HG02678 (cell line): ENCODE data around the gene PSMC5.
"Not testable (repeated sequence)": the region's sequence is repeated elsewhere in the genome, so short reads cannot be mapped to it uniquely, and the experiment has no call there.

ENCODE experiments used
- ATAC-seq: cut with Tn5 transposase; IDR thresholded peaks from one replicate; pipeline ENCODE4 v1.9.1; 2021; ENCODE audit warnings: mild to moderate bottlenecking, moderate library complexity; ENCODE audit not compliant: unreplicated experiment

PSMC5 gene

DNA sequence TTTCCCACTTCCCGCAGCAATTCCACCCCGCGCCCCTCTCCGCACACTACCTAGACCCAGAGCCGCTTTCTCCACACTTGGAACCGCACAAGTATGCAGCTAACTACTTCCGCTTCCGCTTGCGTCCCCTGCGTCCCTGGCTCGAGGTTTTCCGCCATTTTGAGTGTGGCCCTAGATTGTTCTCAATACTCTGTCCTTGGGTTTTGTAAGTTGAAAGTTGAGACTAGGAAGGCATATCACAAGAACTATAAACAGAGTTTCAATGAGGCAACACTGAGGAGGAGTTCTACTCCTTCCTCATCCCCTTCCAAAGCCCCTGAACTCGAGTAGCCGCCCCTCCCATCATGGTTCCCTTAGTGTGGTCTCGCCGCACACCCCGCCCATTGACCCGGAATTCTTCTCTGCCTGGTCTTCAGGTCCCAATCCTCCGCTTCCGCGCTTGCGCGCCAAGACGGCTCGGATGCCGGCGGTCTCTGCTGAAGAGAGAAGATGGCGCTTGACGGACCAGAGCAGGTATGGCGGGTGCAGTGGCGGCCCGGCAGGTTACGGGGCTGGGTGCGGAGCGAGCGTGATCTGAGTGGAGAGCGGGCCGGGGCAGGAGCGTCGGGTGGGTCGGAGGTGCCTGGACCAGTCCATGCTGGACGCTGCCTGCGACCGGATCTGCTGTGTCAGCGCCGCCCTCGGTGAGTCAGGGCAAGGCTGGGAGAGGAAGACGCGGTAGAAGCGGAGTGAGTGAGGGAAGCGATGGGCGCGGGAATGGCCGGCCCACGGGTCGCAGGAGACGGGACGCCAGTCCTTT, at the start of gene PSMC5, which contains the start of gene FTSJ3:
PSMC5 (plus strand) TSS at position 430 of the 799 bp plus-strand sequence; CDS start at position 490, 60 bp downstream.
FTSJ3 (minus strand) TSS at position 662 of the 799 bp plus-strand sequence. CDS start 761 bp downstream, outside the sequence.
- peak; percentile 85 for ATAC-seq

DNA sequence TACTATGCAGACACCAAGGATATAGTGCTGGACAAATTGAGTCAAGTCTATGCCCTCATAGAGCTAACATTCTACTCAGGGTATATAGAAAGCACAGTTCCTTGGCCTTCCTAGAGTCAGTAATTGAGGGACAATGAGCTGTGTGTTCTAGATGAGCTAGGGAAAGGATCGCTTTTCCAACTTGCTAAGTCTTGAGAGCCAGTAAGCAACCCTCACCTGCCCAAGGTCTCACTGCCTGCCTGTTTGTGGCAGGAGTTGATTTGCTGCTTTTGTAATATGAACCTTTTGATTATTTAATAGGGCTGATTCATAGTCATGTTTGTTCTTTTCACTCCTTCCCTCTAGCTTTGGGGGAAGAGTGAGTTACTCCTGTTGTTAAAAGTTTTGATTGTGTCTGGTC, 46.7 kb upstream of the PSMC5 start:
- no peak for ATAC-seq

DNA sequence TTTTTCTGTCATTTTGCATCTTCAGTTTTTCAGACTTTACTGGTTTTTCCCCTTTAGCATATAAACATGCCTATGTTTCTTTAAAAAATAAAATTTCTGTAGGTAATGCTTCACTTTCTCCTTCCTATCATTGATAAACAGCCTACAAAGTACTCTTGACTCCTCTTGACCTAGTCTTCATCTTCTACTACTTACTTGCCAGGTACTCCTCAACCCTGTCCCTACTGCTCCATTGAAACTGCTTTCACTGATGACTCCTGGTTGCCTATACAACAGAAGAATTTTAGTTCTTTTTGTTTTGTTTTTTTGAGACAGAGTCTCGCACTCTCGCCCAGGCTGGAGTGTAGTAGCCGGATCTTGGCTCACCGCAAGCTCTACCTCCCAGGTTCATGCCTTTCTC, 46.3 kb upstream of the PSMC5 start:
- ATAC-seq = no peak

DNA sequence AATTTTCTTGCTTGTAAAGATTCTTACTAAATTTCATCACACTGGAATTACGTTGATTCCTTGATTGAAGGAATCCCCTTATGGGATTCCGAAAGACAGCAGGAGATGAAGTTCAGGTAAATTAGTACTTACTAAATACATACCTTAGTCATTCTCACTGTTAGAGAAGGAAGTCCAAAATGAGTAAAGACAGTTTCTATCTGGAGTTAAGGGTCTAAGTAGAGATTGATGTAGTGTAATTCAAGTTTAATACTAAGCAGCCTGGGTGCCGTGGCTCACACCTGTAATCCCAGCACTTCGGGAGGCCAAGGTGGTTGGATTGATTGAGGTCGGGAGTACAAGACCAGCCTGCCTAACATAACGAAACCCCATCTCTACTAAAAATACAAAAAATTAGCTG, 43.7 kb upstream of the PSMC5 start:
- ATAC-seq = no peak

DNA sequence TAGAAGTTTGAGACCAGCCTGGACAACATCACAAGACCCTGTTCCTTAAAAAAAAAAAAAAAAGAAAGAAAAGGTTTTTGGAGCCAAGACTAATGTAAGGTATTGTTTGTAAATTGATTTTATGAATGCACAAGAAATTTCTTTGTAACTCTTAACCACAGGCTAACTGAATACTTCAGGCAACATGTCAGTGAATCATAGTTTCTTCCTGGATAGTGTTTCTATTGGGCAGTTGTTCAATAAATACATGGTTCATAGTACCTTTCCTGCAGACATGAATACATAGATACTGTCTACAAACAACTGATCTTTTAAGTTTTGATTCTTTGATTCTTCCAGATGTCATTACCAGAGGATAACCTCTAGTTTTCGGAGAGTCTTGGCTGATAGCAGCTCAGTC, 41.7 kb upstream of the PSMC5 start:
- no peak for ATAC-seq

DNA sequence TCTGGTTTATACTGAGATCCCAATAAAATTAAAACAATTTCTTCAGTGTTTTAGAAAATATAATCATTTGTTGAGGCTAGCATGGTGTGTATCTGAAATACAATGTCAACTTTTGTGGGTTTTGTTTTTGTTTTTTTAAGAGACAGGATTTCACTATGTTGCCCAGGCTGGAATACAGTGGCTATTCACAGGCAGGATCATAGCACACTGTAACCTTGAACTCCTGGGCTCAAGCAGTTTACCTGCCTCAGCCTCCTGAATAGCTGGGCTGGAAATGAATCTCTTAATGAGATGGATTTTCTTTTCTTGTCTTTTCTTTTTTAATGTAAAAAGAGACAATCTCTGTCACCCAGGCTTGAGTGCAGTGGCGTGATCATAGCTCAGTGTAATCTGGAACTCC, 41.1 kb upstream of the PSMC5 start:
- ATAC-seq = no peak

DNA sequence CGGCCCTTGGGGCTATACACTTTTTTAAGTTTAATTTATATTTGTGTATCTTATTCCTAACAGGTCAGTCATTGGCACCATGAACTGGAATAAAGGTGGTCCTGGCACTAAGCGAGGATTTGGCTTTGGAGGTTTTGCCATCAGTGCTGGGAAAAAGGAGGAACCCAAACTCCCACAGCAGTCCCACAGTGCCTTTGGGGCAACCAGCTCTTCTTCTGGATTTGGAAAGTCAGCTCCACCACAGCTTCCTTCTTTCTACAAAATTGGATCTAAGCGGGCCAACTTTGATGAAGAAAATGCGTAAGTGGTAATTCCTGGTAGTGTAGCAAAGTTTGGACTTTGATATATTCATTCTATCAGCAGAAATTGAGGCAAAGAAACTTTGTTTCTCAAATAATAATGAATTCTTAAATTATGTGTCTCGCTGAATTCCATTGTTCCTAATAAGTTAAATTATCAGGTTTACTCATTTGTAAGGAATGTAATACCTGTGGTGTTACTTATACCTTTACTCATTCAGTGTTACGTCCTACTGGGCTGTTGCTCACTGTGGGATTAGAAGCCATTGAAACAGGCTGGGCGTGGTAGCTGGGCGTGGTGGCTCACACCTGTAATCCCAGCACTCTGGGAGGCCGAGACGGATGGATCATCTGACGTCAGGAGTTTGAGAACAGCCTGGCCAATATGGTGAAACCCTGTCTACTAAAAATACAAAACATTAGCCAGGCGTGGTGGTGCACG, 40.1 kb upstream of the PSMC5 start:
- ATAC-seq = no peak

DNA sequence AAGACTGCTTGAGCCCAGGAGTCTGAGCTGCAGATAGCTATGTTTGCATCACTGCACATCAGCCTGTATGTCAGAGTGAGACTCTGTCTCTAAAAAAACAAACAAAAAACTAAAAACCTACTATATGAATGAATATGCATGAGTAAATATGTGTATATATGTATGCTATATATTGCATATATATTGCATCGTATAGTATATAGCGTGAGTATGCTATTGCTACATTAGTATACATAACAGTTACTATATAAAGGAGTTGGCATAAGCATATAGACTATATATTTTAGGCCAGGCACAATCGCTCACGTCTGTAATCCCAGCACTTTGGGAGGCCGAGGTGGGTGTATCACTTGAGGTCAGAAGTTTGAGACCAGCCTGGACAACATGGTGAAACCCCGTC, 37.2 kb upstream of the PSMC5 start:
- no peak for ATAC-seq

DNA sequence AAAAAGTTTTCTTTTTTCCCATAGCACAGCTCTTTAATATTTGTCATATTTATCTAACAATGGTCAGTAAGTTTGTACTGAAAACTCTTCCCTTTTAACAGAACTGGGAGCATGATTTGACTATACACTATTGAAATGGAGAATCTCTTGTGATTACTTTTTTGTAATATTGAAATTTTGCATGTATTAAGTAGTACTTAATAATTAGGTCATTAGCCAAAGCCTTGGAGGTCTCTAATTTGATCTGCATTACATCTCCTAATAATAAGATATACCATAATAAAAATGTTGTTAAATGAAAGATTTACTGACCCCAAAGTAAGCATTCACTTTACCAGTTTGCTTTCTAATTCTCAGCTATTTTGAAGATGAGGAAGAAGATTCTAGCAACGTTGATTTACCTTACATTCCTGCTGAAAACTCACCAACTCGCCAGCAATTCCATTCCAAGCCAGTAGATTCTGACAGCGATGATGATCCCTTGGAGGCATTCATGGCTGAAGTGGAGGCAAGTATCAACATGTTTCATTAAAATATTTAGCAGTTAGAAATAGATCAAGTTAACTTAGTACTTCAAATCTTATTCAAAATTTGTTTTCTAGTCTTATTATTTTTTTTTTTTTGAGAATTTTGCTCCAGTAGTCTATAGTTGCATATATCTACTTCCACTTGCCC, 35.0 kb upstream of the PSMC5 start:
- no peak for ATAC-seq

DNA sequence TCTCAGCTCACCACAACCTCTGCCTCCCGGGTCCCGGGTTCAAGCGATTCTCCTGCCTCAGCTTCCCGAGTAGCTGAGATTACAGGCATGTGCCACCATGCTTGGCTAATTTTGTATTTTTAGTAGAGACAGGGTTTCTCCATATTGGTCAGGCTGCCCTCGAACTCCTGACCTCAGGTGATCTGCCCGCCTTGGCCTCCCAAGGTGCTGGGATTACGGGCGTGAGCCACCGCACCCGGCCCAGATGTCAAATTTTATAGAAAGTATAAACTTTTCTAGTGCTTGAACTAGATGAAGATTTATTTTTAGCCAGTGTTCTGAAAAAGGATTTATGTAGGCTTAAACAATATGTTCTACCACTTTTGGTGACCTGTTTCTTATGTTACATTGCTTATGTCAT, 30.9 kb upstream of the PSMC5 start:
- not testable (repeated sequence) for ATAC-seq

DNA sequence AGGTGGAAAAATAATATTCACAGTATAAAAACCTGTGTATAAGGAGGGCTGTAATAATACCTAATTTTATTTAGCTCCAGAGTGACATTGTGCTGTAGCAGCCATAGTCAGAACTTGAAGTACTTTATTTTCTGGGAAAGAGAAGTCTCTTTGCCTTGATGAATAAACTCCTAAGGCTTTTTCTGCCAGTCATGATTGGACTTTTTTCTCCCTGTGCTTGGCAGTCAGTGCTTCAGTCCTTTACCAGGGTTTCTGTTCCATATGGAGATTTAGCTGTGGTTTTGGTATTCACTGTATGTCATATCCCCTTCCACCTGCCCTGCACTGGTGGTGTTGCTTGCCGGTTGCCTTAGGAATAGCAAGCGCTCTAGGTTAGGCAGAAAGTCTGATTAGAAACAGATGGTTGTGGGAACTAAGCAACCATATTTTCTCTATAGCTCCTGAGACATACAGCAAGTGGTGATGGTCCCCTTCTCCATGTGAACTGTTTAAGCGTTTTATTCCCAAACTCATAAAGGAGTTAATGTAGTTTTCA, 28.6 kb upstream of the PSMC5 start:
- no peak for ATAC-seq

DNA sequence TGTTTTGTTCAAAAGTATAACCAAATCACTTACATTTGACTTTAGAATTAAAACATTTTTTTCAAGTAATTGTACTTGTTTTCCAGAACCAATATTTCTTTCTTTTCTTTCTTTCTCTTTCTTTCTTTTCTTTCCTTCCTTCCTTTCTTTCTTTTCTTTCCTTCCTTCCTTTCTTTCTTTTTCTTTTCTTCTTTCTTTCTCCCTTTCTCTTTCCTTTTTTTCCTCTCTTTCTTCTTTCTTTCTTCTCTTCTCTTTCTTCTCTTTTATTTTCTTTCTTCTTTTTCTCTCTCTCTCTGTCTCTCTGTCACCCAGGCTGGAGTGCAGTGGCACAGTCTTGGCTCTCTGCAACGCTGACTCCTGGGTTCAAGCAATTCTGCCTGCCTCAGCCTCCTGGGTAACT, 26.4 kb upstream of the PSMC5 start:
- no peak for ATAC-seq

DNA sequence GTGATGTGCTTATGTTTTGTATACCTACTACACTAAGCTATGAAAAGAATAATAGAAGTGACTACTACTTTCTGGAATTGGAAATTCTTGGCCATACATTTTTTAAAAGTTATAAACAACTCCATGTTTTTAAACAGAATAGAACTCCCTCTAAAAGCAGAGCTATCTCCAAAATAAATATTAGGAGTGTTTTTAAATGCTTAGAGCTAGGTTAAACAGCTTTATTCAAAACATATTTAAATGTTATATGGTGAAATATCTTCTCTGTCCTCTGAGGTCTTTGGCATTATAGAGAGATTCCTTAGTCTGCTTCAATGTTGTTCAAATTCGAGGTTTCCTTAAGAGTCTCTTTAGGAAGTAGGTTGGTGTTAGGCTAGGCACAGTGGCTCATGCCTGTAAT, 22.9 kb upstream of the PSMC5 start:
- no peak for ATAC-seq

DNA sequence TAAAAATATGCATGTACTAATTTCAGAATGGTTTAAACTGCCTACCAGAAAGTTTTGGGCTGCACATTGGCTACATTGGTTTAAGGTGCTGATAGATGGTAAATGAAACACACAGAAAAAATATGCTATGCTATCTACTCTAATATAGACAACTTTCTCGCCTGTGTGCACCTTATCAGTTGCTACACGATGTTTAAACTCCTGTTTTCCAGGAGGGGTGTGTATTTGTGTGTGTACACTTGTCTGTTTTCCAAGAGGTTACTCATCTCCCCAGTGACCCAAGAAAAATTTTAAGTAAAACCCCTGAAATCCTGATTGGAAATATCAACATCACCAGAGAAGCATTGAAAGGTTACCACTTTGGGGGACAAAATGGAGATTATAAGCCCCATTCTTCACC, 21.6 kb upstream of the PSMC5 start:
- no peak for ATAC-seq

DNA sequence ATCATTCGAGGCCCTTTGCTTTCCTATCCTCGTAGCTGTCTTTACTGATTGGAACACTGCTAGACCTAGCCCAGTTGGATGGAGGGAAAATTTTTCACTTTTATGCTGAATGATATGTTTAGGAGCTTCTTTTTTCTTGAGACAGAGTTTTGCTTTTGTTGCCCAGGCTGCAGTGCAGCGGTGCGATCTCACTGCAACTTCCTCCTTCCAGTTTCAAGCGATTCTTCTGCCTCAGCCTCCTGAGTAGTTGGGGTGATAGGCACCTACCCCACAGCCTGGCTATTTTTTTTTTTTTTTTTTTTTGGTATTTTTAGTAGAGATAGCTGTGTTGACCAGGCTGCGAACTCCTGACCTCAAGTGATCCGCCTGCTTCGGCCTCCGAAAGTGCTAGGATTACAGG, 17.3 kb upstream of the PSMC5 start:
- ATAC-seq = no peak

DNA sequence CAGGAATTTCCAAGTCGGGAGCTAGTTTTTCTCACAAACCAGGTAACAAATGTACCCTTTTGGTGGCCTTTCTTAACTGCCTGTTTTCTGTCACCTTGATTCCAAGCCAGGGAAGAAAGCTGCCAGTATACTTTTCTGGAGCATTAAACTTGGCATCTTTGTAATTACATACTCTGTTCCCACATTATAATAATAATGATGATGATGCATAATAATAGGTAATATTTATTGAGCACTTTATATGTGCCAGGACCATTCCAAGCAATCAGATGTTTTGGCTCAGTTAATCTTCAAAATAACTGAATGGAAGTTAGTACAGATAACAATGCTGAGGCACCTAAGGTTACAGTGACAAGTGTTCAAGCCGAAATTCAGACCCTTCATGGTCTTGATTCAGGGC, 11.1 kb upstream of the PSMC5 start:
- no peak for ATAC-seq

DNA sequence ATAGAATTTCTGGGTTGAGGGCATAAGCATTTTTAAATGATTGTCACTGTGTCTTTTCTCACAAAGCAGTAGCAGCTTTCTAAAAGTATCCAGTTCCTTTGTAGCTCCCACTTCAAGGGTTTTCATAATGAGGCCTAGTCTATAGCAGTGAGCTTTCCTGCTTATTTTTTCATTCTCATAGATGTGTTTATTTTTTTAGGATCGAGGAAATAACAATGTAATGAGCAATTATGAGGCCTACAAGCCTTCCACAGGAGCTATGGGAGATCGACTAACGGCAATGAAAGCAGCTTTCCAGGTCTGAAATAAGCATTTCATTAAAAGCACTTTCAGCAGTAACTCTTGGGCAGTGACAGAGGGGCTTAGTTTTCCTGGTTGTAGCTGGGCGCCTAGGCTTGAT, 10.6 kb upstream of the PSMC5 start:
- ATAC-seq = no peak

DNA sequence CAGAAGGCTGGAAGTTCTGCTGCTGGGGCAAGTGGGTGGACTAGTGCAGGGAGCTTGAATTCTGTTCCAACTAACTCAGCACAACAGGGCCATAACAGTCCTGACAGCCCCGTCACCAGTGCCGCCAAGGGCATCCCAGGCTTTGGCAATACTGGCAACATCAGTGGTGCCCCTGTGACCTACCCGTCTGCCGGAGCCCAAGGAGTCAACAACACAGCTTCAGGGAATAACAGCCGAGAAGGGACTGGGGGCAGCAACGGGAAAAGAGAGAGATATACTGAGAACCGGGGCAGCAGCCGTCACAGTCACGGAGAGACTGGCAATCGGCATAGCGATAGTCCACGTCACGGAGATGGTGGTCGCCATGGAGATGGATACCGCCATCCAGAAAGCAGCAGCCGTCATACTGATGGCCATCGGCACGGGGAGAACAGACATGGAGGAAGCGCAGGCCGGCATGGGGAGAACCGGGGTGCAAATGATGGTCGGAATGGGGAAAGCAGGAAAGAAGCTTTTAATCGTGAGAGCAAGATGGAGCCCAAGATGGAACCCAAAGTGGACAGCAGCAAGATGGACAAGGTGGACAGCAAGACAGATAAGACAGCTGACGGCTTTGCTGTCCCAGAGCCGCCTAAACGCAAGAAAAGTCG, 9.4 kb upstream of the PSMC5 start:
- no peak for ATAC-seq

DNA sequence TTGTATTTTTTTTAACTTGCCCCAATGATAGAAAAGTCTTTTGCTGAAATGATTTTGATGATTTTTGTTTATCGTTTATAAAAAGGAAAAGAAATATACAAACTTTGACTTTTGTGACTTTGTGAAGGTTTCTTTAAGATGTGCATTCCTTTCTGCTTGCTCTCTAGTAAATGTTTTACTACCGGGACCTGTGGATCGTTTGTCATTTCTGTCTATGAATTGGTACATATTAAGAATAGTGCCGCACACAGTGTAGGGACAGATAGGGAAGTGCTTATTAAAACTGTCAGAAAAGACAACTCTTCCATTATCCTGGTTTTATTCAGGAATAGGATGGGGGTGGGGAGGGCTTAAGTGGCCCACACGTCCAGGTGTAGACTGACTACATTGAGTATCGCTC, 8.1 kb upstream of the PSMC5 start:
- no peak for ATAC-seq

DNA sequence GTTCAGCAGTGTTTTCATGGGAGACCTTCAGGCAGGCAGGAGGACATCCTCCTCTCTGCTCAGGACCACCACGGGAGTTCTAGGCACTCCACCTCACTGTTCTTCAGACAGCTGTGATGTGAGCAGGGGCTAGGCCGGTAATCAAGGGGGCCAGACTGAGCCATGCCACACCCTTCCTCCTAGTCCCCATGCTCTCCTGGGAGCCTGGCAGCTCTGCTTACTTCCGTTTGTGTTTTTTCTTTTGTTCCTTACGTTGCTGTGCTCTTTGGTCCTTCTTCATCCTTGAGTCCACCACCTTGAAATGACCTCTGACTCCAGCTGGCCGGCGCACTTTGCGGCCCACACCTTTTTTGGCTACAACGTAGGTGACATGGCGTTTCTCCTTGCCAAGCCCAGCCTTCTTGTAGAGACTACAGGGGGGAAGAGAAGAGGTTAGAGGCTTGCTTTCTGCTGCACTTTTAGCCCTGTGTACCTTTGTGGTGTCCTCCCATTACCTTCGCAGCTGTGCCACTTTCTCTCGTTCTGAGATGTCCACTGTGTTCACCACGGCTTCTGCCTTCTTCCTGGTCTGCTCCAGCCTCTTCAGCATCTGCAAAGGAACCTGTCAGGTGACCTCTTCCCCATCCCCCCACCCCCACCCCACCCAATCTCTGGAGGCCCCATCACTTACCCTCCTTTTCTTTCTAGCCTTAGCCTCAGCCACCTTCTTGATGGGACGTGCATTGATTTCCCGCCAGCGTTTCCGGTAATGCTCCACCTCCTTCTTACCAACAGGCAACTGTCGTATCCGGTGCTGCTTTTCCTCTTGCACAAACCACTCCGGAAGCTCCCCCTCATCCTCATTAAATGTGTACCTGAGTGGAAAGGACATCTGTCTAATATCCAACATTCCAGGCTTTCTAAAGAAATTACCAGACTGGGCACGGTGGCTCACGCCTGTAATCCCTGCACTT, 7.4 kb upstream of the PSMC5 start:
- no peak for ATAC-seq
